Tibial artery (tissue), 4 donors: ENCODE measurements around the gene ATRNL1.
A peak's percentile ranks its signal among the peaks of the same experiment; 100 is the strongest.

Experiments
- DNase-seq, 2 donors: peaks; one replicate each; pipeline ENCODE4 v3.0.0-alpha.2; 2019
- H3K27ac ChIP-seq, 2 donors: fragments of 200-600 bp; sonication (generic) in 1 of 2; 1 replicate in 1 of 2; 2 replicates in 1 of 2; pipeline ENCODE4 v1.5.1; 2018 to 2019; ENCODE audit warnings: mild to moderate bottlenecking in 1 of 2
- H3K27me3 ChIP-seq, 2 donors: fragments of 200-600 bp; sonication (generic) in 1 of 2; one replicate each; pipeline versions ENCODE4 v1.5.1 to v1.6.0; 2016 to 2019
- H3K36me3 ChIP-seq, 3 donors: fragments of 200-600 bp; sonication (generic) in 2 of 3; one replicate each; pipeline ENCODE4 v1.5.1; 2016 to 2019; ENCODE audit warnings: mild to moderate bottlenecking in 2 of 3
- H3K4me1 ChIP-seq, 4 donors: fragments of 200-600 bp; sonication (generic) in 2 of 4; 1 replicate in 3 of 4; 2 replicates in 1 of 4; pipeline ENCODE4 v1.5.1; 2016 to 2019
- H3K4me3 ChIP-seq, 2 donors: fragments of 200-600 bp; sonication (generic) in 1 of 2; 1 replicate in 1 of 2; 2 replicates in 1 of 2; pipeline ENCODE4 v1.5.1; 2018 to 2019; ENCODE audit warnings: mild to moderate bottlenecking in 2 of 2
- H3K9me3 ChIP-seq, 3 donors: fragments of 200-600 bp; sonication (generic) in 1 of 3; one replicate each; pipeline ENCODE4 v1.5.1; 2016 to 2019
- CTCF ChIP-seq, 2 experiments: fragments of 200-600 bp in 1 of 2; fragments of 450-650 bp in 1 of 2; IDR thresholded peaks; one replicate each; pipeline ENCODE4 v1.5.1; 2017 to 2019; ENCODE audit warnings: antibody characterized with exemption in 2 of 2, mild to moderate bottlenecking in 1 of 2, moderate library complexity in 1 of 2
- intact Hi-C: fragments of 100-400 bp; cut with DNase I; formaldehyde crosslinking; loops from one replicate; pipeline ENCODE4 v1.15.0; 2023; ENCODE audit warnings: low total_unique reads

The ATRNL1 gene

GRCh38 chr10:115107830-115108229 is 14.7 kb downstream of the ATRNL1 start:
- Histone ChIP-seq H3K4me1 (no peaks in the 10 kb centered on the region), H3K4me3 (no peak overlapping the region), H3K27me3 (no peaks in the 10 kb centered on the region), H3K9me3 (peaks cover 0 to 7% (median 0%) of the 10 kb centered on the region in 3 donors), H3K27ac (no peak overlapping the region), H3K36me3 (no peaks in the 10 kb centered on the region)
- DNase-seq: no peak
- TF ChIP-seq CTCF (IDR thresholded peaks at IDR 0.05): no peak
- intact Hi-C loops: no loop called here

DNA sequence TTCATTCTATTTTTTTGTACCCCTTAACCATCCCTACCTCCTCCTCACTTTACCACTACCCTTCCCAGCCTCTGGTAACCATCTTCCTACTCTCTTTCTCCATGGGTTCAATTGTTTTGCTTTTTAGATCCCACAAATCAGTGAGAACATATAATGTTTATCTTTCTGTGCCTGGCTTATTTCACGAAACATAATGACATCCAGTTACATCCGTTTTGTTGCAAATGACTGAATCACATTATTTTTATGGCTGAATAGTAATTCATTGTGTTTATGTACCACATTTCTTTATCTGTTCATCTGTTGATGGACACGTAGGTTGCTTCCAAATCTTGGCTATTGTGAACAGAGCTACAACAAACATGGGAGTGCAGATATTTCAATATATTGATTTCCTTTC is 24.1 kb downstream of the ATRNL1 start:
- Histone ChIP-seq H3K27ac (no peak overlapping the region), H3K27me3 (no peaks in the 10 kb centered on the region), H3K36me3 (no peaks in the 10 kb centered on the region), H3K9me3 (no peaks in the 10 kb centered on the region), H3K4me3 (no peak overlapping the region), H3K4me1 (no peaks in the 10 kb centered on the region)
- TF ChIP-seq CTCF (IDR thresholded peaks at IDR 0.05): no peak
- intact Hi-C loops: no loop called here
- DNase-seq: no peak

DNA sequence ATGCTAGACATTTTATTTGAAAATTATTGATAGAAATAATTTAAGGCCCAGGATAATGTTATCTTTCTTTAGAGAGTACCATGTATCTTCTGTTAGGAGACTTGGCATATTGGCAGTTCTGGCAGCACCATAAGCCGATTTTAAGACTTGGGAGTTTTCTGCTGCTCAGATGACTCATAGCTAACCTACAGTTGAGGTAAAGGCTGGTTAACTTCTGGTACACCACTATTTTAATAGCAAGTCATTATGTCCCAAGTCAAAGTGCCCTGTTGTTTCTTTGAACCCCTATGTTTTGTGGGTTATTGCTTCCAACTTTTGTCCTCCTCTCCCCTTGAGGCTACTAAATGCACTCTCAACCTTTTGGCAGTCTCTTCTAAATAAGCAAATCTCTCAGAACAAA is 25.2 kb downstream of the ATRNL1 start:
- Histone ChIP-seq H3K27ac (no peak overlapping the region), H3K9me3 (no peaks in the 10 kb centered on the region), H3K4me3 (no peak overlapping the region), H3K4me1 (no peaks in the 10 kb centered on the region), H3K36me3 (no peaks in the 10 kb centered on the region), H3K27me3 (no peaks in the 10 kb centered on the region)
- no peak for TF ChIP-seq CTCF (IDR thresholded peaks at IDR 0.05)
- DNase-seq: no peak
- intact Hi-C loops: no loop called here

DNA sequence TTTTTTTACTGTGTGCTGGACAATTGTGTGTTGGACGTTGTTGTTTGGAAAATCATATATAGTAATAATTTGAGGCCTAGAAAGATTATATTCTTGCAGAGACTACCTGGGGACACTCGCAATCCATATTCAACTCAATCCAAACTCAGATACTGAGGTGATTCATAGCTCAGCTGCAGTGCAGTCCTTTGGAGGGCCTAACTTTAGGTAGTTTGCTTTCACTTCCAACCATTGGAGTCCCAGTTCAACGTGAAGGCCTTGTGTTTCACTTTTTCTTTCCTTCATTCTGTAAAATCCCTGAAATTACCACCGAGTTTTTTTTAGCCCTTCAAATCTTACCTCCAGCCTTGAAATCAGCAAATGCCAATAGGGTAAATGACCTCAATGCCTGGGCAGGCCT is 32.3 kb downstream of the ATRNL1 start:
- Histone ChIP-seq H3K27ac (no peak overlapping the region), H3K27me3 (no peaks in the 10 kb centered on the region), H3K9me3 (no peaks in the 10 kb centered on the region), H3K4me1 (no peaks in the 10 kb centered on the region), H3K36me3 (no peaks in the 10 kb centered on the region), H3K4me3 (no peak overlapping the region)
- intact Hi-C loops: no loop called here
- no peak for DNase-seq
- no peak for TF ChIP-seq CTCF (IDR thresholded peaks at IDR 0.05)

- Histone ChIP-seq H3K36me3 (no peaks in the 10 kb centered on the region), H3K4me3 (no peak overlapping the region), H3K27ac (no peak overlapping the region), H3K9me3 (no peaks in the 10 kb centered on the region), H3K4me1 (no peaks in the 10 kb centered on the region), H3K27me3 (no peaks in the 10 kb centered on the region)
- peak; percentile 15 to 48 for TF ChIP-seq CTCF (IDR thresholded peaks at IDR 0.05)
- DNase-seq: no peak
- intact Hi-C loops: no loop called here
Measured at GRCh38 chr10:115129752-115130151, 36.6 kb downstream of the ATRNL1 start.

DNA sequence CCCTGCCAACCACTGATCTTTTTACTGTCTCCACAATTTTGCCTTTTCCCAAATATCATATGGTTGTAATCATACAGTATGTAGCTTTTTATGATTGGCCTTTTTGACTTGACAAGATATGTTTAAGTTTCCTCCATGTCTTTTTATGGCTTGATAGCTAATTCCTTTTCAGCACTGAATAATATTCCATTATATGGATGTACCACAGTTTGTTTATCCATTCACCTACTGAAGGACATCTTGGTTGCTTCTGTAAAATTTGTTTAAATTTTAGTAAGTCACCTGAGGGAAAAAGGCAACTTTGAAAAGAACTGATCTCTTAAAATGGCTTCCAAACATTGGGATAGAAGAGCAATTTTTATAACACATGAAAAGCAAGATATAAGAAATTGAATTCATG is 43.5 kb downstream of the ATRNL1 start:
- H3K9me3 ChIP-seq: no peaks in the 10 kb centered on the region
- no peak overlapping the region for H3K4me3 ChIP-seq
- H3K27ac ChIP-seq: no peak overlapping the region
- intact Hi-C loops: no loop called here
- DNase-seq: no peak
- TF ChIP-seq CTCF (IDR thresholded peaks at IDR 0.05): no peak
- no peaks in the 10 kb centered on the region for H3K4me1 ChIP-seq
- H3K27me3 ChIP-seq: no peaks in the 10 kb centered on the region
- no peaks in the 10 kb centered on the region for H3K36me3 ChIP-seq
